GM10248 (cell line): ENCODE measurements around the gene TXNL4B.
A peak's percentile ranks its signal among the peaks of the same experiment; 100 is the strongest.

Experiments
- CTCF ChIA-PET: fragments of 300-600 bp; sonication (Branson Sonifier 250); formaldehyde crosslinking; extraction: SDS; loops from one replicate; lab custom pipeline; 2021; ENCODE audit warnings: antibody characterized with exemption; lab: Yijun Ruan, JAX
- POLR2A ChIA-PET: fragments of 350-650 bp; sonication (Branson Sonifier 250); formaldehyde crosslinking; extraction: SDS; loops from one replicate; lab custom pipeline; 2020; ENCODE audit warnings: antibody characterized with exemption; lab: Yijun Ruan, JAX
- DNase-seq: peaks from one replicate; pipeline ENCODE4 v3.0.0; 2012; ENCODE audit errors: extremely low spot score
- TF ChIP-seq, protein P1 (sequence below): IDR thresholded peaks from 2 replicates; pipeline ENCODE4 v1.5.1; 2012; ENCODE audit warnings: mild to moderate bottlenecking, low read depth; ENCODE audit errors: extremely low read depth, missing control alignments, control extremely low read depth

Gene TXNL4B

GRCh38 chr16:72113616-72113945 is 20.2 kb upstream of the TXNL4B start:
- TF ChIP-seq, protein P1, sequence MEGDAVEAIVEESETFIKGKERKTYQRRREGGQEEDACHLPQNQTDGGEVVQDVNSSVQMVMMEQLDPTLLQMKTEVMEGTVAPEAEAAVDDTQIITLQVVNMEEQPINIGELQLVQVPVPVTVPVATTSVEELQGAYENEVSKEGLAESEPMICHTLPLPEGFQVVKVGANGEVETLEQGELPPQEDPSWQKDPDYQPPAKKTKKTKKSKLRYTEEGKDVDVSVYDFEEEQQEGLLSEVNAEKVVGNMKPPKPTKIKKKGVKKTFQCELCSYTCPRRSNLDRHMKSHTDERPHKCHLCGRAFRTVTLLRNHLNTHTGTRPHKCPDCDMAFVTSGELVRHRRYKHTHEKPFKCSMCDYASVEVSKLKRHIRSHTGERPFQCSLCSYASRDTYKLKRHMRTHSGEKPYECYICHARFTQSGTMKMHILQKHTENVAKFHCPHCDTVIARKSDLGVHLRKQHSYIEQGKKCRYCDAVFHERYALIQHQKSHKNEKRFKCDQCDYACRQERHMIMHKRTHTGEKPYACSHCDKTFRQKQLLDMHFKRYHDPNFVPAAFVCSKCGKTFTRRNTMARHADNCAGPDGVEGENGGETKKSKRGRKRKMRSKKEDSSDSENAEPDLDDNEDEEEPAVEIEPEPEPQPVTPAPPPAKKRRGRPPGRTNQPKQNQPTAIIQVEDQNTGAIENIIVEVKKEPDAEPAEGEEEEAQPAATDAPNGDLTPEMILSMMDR = no peak
- ChIA-PET CTCF (interaction anchor here (1.9 kb wide), 1 partner anchor 12 kb away, joined by 8 read pairs; no protein-coding TSS in a partner anchor), POLR2A (interaction anchor here (1.1 kb wide), 1 partner anchor 20 kb away, joined by 3 read pairs; the partner anchor contains the start of genes DHX38 and TXNL4B)
- no peak for DNase-seq

DNA sequence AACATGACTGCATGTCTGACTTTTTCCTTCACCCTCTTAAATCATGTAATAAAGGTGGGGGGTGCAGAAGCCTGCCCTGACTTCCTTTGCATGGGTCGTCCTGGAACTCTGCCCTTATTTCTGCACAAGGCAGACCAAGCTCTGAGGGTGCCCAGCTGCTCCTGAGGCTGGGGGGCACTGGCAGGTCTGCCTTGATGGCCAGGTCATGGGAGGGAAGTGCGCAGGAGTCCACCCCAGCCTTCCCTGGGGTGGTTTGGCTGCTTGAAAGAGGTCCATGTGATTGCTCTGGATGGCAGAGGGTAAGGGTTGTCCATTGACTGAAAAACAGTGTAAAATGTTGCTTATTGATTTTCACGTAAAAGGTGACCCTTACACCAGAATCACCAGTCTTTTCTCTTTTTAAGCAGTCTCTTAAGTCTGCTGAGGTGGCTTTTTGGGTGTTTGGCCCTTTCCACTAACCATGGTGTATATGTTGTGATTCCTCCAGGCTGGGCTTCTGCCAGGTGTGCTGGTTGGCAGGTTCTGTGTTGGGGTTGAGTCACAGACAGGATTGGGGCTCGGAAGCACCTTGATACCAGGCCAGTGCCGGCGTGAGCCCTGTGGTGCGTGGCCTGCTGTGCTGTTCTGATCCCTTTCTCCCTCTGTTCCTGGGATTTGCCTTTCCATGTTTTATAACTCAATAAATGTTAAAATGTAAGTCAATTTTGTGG is 19.6 kb upstream of the TXNL4B start:
- CTCF ChIA-PET = interaction anchor here (1.9 kb wide), 1 partner anchor 12 kb away, joined by 8 read pairs; no protein-coding TSS in a partner anchor
- TF ChIP-seq, protein P1 = no peak
- DNase-seq = peak; percentile 13
- POLR2A ChIA-PET = interaction anchor here (1.1 kb wide), 1 partner anchor 20 kb away, joined by 3 read pairs; the partner anchor contains the start of genes DHX38 and TXNL4B

DNA sequence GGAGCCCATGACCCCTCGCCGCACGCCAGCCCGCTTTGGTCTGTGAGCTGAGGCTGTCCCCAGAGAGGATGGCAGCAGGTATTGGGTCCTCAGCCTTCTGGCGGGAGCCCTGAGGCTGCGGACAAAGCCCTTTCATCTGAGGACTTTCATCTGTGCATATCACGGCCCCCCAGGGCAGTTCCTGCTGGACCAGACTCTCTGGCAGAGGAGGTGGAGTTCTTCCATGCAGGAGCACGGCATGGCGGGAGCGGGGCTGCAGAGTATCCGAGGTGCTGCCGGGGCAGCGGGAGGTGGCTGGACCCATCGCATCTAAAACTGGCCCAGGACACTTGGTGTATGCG is 19.0 kb upstream of the TXNL4B start:
- ChIA-PET POLR2A (no interaction called here), CTCF (interaction anchor here (1.4 to 1.9 kb wide), 2 partner anchors 13 to 23 kb away, joined by 4 to 8 read pairs; no protein-coding TSS in a partner anchor)
- no peak for DNase-seq
- TF ChIP-seq, protein P1 = no peak

DNA sequence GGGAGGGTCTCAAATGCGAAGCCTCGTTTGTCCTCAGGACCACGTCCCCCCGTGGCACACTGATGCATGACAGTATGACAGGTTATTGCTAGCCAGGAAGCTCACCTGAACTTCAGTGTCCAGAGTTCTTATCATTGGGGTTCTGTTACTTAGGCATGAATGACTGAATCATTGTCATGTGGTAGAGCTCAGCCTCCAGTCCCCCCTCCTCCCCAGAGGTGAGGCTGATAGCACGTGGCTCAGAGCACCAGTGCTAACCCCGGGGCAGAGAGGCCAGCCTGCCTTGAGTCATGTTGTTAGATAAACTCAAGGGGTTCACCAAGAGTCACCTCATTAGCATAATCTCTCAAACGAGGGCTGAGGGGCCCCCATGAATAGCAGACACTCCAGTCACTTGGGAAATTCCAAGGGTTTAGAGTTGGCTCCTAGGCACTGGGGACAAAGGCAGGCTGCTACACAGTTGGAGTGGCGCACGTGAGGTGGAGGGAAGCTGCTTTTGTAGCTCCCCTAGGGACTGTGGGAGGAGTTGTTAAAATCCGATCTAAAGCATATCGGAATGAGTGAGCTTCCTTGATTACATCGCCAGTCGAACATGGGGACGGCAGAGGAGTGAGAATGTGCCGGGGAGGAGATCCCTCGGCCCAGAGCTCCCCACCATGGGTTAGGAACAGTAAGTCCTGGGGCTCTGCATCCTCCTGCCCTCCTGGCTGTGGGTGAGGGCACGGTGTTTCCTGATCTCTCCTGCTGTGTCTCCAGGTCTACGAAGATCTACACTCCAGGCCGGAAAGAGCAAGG is 18.4 kb upstream of the TXNL4B start:
- ChIA-PET CTCF (interaction anchor here (1.4 to 1.8 kb wide), 2 partner anchors 13 to 22 kb away, joined by 4 to 10 read pairs; no protein-coding TSS in a partner anchor), POLR2A (no interaction called here)
- DNase-seq = peak; percentile 14
- TF ChIP-seq, protein P1 = no peak

DNA sequence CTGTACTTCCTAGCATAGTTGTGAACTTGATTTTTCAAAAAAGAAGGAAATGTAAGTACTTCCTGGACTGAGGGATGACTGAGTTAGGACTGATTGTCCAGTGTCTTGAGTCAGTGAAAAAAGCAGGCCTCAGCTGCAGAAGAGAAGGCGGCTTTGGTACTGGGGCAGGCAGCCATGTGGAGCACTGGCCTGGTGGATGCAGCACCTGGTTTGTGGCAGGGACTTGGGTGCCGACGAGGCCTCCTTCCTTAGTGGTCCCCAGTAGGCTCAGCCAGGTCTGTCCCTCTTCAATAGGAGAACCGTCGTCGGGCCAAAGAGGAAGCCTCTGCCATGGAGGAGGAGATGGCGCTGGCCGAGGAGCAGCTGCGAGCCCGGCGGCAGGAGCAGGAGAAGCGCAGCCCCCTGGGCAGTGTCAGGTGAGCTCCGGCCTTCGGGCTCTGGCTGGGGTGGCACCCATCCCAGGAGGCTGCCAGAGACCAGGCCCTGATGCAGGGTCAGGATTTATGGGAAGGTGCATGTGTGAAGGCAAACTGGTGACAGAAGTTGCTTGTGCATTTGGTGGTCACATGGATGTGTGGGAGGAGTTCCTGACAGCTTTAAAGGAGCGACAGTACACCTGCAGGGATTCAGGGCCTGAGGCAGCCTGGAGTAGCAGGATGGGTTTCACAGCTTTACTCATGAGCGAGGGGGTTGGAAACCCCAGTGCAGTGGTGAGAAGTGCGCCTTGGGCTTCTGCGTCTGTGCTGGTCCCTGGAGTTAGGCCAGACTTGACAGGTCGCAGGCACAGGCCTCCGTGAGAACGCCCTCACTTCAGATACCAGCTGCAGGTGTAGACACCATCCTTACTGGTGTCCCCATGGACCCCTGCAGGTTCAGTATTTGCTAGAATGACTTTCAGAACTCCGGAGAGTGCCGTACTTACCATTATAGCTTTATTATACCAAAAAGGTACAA is 17.5 kb upstream of the TXNL4B start:
- CTCF ChIA-PET = interaction anchor here (1.4 to 1.8 kb wide), 2 partner anchors 14 to 21 kb away, joined by 4 to 10 read pairs; no protein-coding TSS in a partner anchor
- POLR2A ChIA-PET = no interaction called here
- TF ChIP-seq, protein P1 = no peak
- no peak for DNase-seq
